ENCODE results near the gene EXOC6.

Gene EXOC6

GRCh38 chr10:92834986-92835385 lies 13.3 kb upstream of the EXOC6 start:
- DNase-seq, result no peak
- Histone ChIP-seq H3K18ac (ENCODE audit: low read length) (no peak overlapping the region), H3K79me2 (ENCODE audit: control insufficient read depth, insufficient read depth, low read length, poor library complexity) (no peaks in the 10 kb centered on the region)

GRCh38 chr10:92837456-92837855 lies 10.9 kb upstream of the EXOC6 start:
- no peak overlapping the region for H3K18ac ChIP-seq (ENCODE audit: low read length)
- H3K9ac ChIP-seq (ENCODE audit: low read length), result no peak overlapping the region
- H3K4me2 ChIP-seq (ENCODE audit: low read length), result no peak overlapping the region
- H3K27me3 ChIP-seq (ENCODE audit: insufficient read depth, low read length), result no peaks in the 10 kb centered on the region
- no peak overlapping the region for H3K27ac ChIP-seq (ENCODE audit: low read depth, low read length)
- no peak overlapping the region for H4K91ac ChIP-seq (ENCODE audit: low read depth, low read length)
- H3K23ac ChIP-seq (ENCODE audit: low read length), result no peak overlapping the region
- H2AK5ac ChIP-seq (ENCODE audit: low read length), result no peak overlapping the region
- H3K9me3 ChIP-seq (ENCODE audit: insufficient read depth, low read depth, low read length), result no peaks in the 10 kb centered on the region
- no peaks in the 10 kb centered on the region for H3K4me1 ChIP-seq (ENCODE audit: control insufficient read depth in 1 of 2, insufficient read depth in 2 of 2, low read length in 2 of 2)
- no peaks in the 10 kb centered on the region for H3K79me2 ChIP-seq (ENCODE audit: control insufficient read depth, insufficient read depth, low read length, poor library complexity)
- no peak overlapping the region for H3K4ac ChIP-seq (ENCODE audit: low read depth, low read length)
- no peak overlapping the region for H2BK5ac ChIP-seq (ENCODE audit: low read depth, low read length, poor library complexity)
- H3K36me3 ChIP-seq (ENCODE audit: control insufficient read depth in 1 of 2, insufficient read depth in 2 of 2, low read length in 2 of 2), result no peaks in the 10 kb centered on the region
- no peak overlapping the region for H3K14ac ChIP-seq (ENCODE audit: low read length)
- H4K12ac ChIP-seq (ENCODE audit: low read depth, low read length), result no peak overlapping the region
- no peak overlapping the region for H2AFZ ChIP-seq (ENCODE audit: insufficient read depth, low read length, poor library complexity)
- no peak overlapping the region for H3K4me3 ChIP-seq (ENCODE audit: low read depth, low read length)
- H4K8ac ChIP-seq (ENCODE audit: low read depth, low read length), result no peak overlapping the region
- no peak for DNase-seq
- H2BK12ac ChIP-seq (ENCODE audit: low read length), result no peak overlapping the region
- whole genome bisulfite sequencing (ENCODE audit: extremely low coverage, insufficient coverage, insufficient read length), result no CpG with 5 or more reads among the region's 4 CpGs
- H3K79me1 ChIP-seq (ENCODE audit: low read length), result no peaks in the 10 kb centered on the region
- H2BK120ac ChIP-seq (ENCODE audit: insufficient read depth, low read length, poor library complexity), result no peak overlapping the region

More at GRCh38 chr10:92834986-92835385, 13.3 kb upstream of the EXOC6 start:
- H3K4ac ChIP-seq (ENCODE audit: low read depth, low read length), result no peak overlapping the region
- no peak overlapping the region for H2AFZ ChIP-seq (ENCODE audit: insufficient read depth, low read length, poor library complexity)
- no peak overlapping the region for H3K14ac ChIP-seq (ENCODE audit: low read length)
- H3K27ac ChIP-seq (ENCODE audit: low read depth, low read length), result no peak overlapping the region
- no peaks in the 10 kb centered on the region for H3K4me1 ChIP-seq (ENCODE audit: control insufficient read depth in 1 of 2, insufficient read depth in 2 of 2, low read length in 2 of 2)
- no peaks in the 10 kb centered on the region for H3K9me3 ChIP-seq (ENCODE audit: insufficient read depth, low read depth, low read length)
- no peaks in the 10 kb centered on the region for H3K27me3 ChIP-seq (ENCODE audit: insufficient read depth, low read length)
- H2AK5ac ChIP-seq (ENCODE audit: low read length), result no peak overlapping the region
- no peak overlapping the region for H3K4me3 ChIP-seq (ENCODE audit: low read depth, low read length)
- no peak overlapping the region for H4K91ac ChIP-seq (ENCODE audit: low read depth, low read length)
- H4K8ac ChIP-seq (ENCODE audit: low read depth, low read length), result no peak overlapping the region
- no peak overlapping the region for H3K4me2 ChIP-seq (ENCODE audit: low read length)
- no peak overlapping the region for H2BK12ac ChIP-seq (ENCODE audit: low read length)
- no peak overlapping the region for H2BK5ac ChIP-seq (ENCODE audit: low read depth, low read length, poor library complexity)
- no peaks in the 10 kb centered on the region for H3K79me1 ChIP-seq (ENCODE audit: low read length)
- H2BK120ac ChIP-seq (ENCODE audit: insufficient read depth, low read length, poor library complexity), result no peak overlapping the region
- no peak overlapping the region for H3K9ac ChIP-seq (ENCODE audit: low read length)
- no peak overlapping the region for H4K12ac ChIP-seq (ENCODE audit: low read depth, low read length)
- H3K36me3 ChIP-seq (ENCODE audit: control insufficient read depth in 1 of 2, insufficient read depth in 2 of 2, low read length in 2 of 2), result no peaks in the 10 kb centered on the region
- H3K23ac ChIP-seq (ENCODE audit: low read length), result no peak overlapping the region

- Histone ChIP-seq H3K79me2 (ENCODE audit: control insufficient read depth, insufficient read depth, low read length, poor library complexity) (no peaks in the 10 kb centered on the region), H3K36me3 (ENCODE audit: control insufficient read depth in 1 of 2, insufficient read depth in 2 of 2, low read length in 2 of 2) (no peaks in the 10 kb centered on the region), H3K18ac (ENCODE audit: low read length) (no peak overlapping the region), H4K91ac (ENCODE audit: low read depth, low read length) (no peak overlapping the region), H2BK120ac (ENCODE audit: insufficient read depth, low read length, poor library complexity) (no peak overlapping the region), H2BK5ac (ENCODE audit: low read depth, low read length, poor library complexity) (no peak overlapping the region), H2AFZ (ENCODE audit: insufficient read depth, low read length, poor library complexity) (no peak overlapping the region), H3K9ac (ENCODE audit: low read length) (no peak overlapping the region), H4K12ac (ENCODE audit: low read depth, low read length) (no peak overlapping the region), H3K9me3 (ENCODE audit: insufficient read depth, low read depth, low read length) (no peaks in the 10 kb centered on the region), H3K4me2 (ENCODE audit: low read length) (no peak overlapping the region), H3K4me1 (ENCODE audit: control insufficient read depth in 1 of 2, insufficient read depth in 2 of 2, low read length in 2 of 2) (no peaks in the 10 kb centered on the region), H3K79me1 (ENCODE audit: low read length) (no peaks in the 10 kb centered on the region), H2AK5ac (ENCODE audit: low read length) (no peak overlapping the region), H3K4ac (ENCODE audit: low read depth, low read length) (no peak overlapping the region), H2BK12ac (ENCODE audit: low read length) (no peak overlapping the region), H3K4me3 (ENCODE audit: low read depth, low read length) (no peak overlapping the region), H4K8ac (ENCODE audit: low read depth, low read length) (no peak overlapping the region), H3K27me3 (ENCODE audit: insufficient read depth, low read length) (no peaks in the 10 kb centered on the region), H3K14ac (ENCODE audit: low read length) (no peak overlapping the region), H3K27ac (ENCODE audit: low read depth, low read length) (no peak overlapping the region), H3K23ac (ENCODE audit: low read length) (no peak overlapping the region)
- WGBS (ENCODE audit: extremely low coverage, insufficient coverage, insufficient read length), result no CpG with 5 or more reads among the region's 10 CpGs
- peak; percentile 67 to 75 for DNase-seq
Observed at GRCh38 chr10:92839191-92840085, 8.9 kb upstream of the EXOC6 start.

- Histone ChIP-seq H3K4me3 (ENCODE audit: low read depth, low read length) (no peak overlapping the region), H4K8ac (ENCODE audit: low read depth, low read length) (no peak overlapping the region), H3K27me3 (ENCODE audit: insufficient read depth, low read length) (peaks cover 5% of the 10 kb centered on the region), H3K14ac (ENCODE audit: low read length) (no peak overlapping the region), H3K4me1 (ENCODE audit: control insufficient read depth in 1 of 2, insufficient read depth in 2 of 2, low read length in 2 of 2) (peaks cover 3 to 4% of the 10 kb centered on the region in 2 experiments), H3K18ac (ENCODE audit: low read length) (no peak overlapping the region), H3K27ac (ENCODE audit: low read depth, low read length) (no peak overlapping the region), H3K9ac (ENCODE audit: low read length) (no peak overlapping the region), H4K12ac (ENCODE audit: low read depth, low read length) (no peak overlapping the region), H3K36me3 (ENCODE audit: control insufficient read depth in 1 of 2, insufficient read depth in 2 of 2, low read length in 2 of 2) (no peaks in the 10 kb centered on the region), H3K4me2 (ENCODE audit: low read length) (no peak overlapping the region), H2BK5ac (ENCODE audit: low read depth, low read length, poor library complexity) (no peak overlapping the region), H3K23ac (ENCODE audit: low read length) (no peak overlapping the region), H3K9me3 (ENCODE audit: insufficient read depth, low read depth, low read length) (peaks cover 4% of the 10 kb centered on the region), H3K4ac (ENCODE audit: low read depth, low read length) (no peak overlapping the region), H3K79me1 (ENCODE audit: low read length) (peaks cover 4% of the 10 kb centered on the region), H2AK5ac (ENCODE audit: low read length) (no peak overlapping the region), H2BK12ac (ENCODE audit: low read length) (no peak overlapping the region), H2BK120ac (ENCODE audit: insufficient read depth, low read length, poor library complexity) (no peak overlapping the region), H4K91ac (ENCODE audit: low read depth, low read length) (no peak overlapping the region), H2AFZ (ENCODE audit: insufficient read depth, low read length, poor library complexity) (no peak overlapping the region), H3K79me2 (ENCODE audit: control insufficient read depth, insufficient read depth, low read length, poor library complexity) (peaks cover 6% of the 10 kb centered on the region)
- no CpG with 5 or more reads among the region's 3 CpGs for WGBS (ENCODE audit: extremely low coverage, insufficient coverage, insufficient read length)
- no peak for DNase-seq
Observed at GRCh38 chr10:92844746-92845145, 3.6 kb upstream of the EXOC6 start.
